Measurements from ENCODE around the gene JAZF1.

The JAZF1 gene

GRCh38 chr7:28165261-28165660, 15.3 kb downstream of the JAZF1 start:
- DNase-seq: no peak

GRCh38 chr7:28163949-28164348, 16.6 kb downstream of the JAZF1 start:
- DNase-seq: no peak

- DNase-seq: no peak
These were observed 19.3 kb downstream of the JAZF1 start for GRCh38 chr7:28161331-28161730.

GRCh38 chr7:28160551-28160991, 20.0 kb downstream of the JAZF1 start:
- DNase-seq: no peak

- DNase-seq: no peak
These were observed 22.7 kb downstream of the JAZF1 start for GRCh38 chr7:28157831-28158416.

- DNase-seq: no peak
These were observed 23.4 kb downstream of the JAZF1 start for GRCh38 chr7:28157076-28157745.

- DNase-seq: no peak
These were observed 24.2 kb downstream of the JAZF1 start for GRCh38 chr7:28156401-28156800.

GRCh38 chr7:28155964-28156363, 24.6 kb downstream of the JAZF1 start:
- DNase-seq: no peak

GRCh38 chr7:28155019-28155660, 25.5 kb downstream of the JAZF1 start:
- DNase-seq: no peak

GRCh38 chr7:28152594-28152993, 28.0 kb downstream of the JAZF1 start:
- DNase-seq: no peak

GRCh38 chr7:28151965-28152364, 28.6 kb downstream of the JAZF1 start:
- DNase-seq: no peak

- no peak for DNase-seq
These were observed 31.1 kb downstream of the JAZF1 start for GRCh38 chr7:28149291-28150101.

GRCh38 chr7:28145931-28146330, 34.7 kb downstream of the JAZF1 start:
- DNase-seq: no peak

GRCh38 chr7:28145090-28145626, 35.4 kb downstream of the JAZF1 start:
- no peak for DNase-seq

GRCh38 chr7:28144266-28144665, 36.3 kb downstream of the JAZF1 start:
- no peak for DNase-seq

- no peak for DNase-seq
These were observed 37.9 kb downstream of the JAZF1 start for GRCh38 chr7:28142650-28143049.

GRCh38 chr7:28140979-28141378, 39.6 kb downstream of the JAZF1 start:
- DNase-seq: no peak

- DNase-seq: no peak
These were observed 41.8 kb downstream of the JAZF1 start for GRCh38 chr7:28138837-28139236.

- no peak for DNase-seq
These were observed 43.1 kb downstream of the JAZF1 start for GRCh38 chr7:28137463-28137862.

GRCh38 chr7:28136885-28137284, 43.7 kb downstream of the JAZF1 start:
- DNase-seq: no peak

GRCh38 chr7:28136420-28136819, 44.2 kb downstream of the JAZF1 start:
- no peak for DNase-seq

- no peak for DNase-seq
These were observed 44.8 kb downstream of the JAZF1 start for GRCh38 chr7:28135760-28136159.

GRCh38 chr7:28135315-28135714, 45.3 kb downstream of the JAZF1 start:
- no peak for DNase-seq

Measured in GDM1 (cell line).